NCI-H460 (cell line): ENCODE results near the gene KLHL33. TPM values are rescaled to one million over a fixed set of nuclear protein-coding genes. Genes with fewer than 3 reads are reported as not detected.

Experiments
- DNase-seq: peaks from one replicate; pipeline ENCODE4 v3.0.0-alpha.2; 2016; ENCODE audit warnings: low read depth; ENCODE audit errors: extremely low read depth
- small RNA-seq, 2 experiments: library from RNA; depleted of rRNA; stranded (forward); fragments of <200 nt; gene quantifications; one replicate each; pipeline ENCODE3, GENCODE V24; 2014
- total RNA-seq: library from RNA; depleted of rRNA; stranded (reverse); fragments of >200 nt; shearing (Covaris generic); gene quantifications from 2 replicates; pipeline ENCODE4 v1.2.3, GENCODE V29; 2014; rRNA removed

Gene KLHL33
- total RNA-seq, 1 experiment from 2014 or later: not detected

DNA sequence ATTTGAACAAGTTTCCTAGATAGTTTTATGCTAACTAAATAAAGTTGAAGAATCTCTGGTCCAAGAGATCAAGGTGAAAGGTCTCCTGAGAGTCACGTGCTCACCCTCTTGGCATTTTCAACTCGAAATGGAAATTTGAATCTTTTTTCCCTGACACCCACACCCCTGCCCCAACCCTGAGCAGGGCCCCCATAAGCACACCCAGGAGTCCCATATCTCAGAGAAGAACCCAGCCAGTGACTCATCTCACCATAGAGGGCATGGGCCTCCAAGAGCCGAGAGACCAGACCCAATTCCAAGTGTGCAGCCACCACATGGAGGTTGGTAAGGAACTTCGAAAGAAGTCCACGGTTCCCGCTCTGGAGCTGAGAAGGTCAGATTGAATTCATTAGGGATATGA is 55.3 kb downstream of the KLHL33 start:
- DNase-seq: no peak

DNA sequence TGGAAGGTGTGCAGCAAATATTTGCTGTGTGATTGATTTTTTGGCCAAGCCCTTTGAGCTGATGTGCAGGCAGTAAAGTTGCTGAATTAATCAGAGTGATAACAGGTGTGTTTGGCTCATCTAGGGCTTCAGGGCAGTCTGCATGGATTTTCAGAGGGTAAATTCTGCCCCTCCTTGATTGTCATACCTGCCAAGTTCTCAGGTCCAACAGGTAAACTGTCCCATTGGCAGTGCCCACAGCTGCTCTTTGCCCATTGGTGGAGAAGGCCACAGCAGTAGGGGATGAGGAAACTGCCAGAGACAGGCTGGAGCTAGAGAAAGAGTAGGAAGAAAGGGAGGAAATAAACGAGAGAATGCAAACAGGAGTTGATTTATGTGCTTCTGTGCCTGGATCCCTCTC is 56.2 kb downstream of the KLHL33 start:
- DNase-seq: no peak

DNA sequence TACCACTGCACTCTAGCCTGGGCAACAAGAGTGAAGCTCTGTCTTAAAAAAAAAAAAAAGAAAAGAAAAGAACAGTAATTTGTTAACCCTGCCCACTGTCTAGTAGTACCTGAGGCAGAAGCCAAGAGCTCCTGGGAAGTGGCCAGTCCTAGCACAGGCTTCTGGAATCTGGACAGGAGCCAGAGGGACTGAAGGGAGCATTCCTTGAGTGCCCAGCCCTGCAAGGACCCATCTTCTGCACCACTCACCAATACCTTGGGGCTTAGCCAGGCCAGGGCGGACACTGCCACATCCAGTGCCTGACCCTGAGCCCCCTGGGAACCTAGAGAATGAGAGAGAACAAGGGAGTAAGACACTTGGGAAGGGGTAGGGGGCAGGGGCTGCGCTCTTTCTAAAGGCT is 58.8 kb downstream of the KLHL33 start:
- DNase-seq: no peak

DNA sequence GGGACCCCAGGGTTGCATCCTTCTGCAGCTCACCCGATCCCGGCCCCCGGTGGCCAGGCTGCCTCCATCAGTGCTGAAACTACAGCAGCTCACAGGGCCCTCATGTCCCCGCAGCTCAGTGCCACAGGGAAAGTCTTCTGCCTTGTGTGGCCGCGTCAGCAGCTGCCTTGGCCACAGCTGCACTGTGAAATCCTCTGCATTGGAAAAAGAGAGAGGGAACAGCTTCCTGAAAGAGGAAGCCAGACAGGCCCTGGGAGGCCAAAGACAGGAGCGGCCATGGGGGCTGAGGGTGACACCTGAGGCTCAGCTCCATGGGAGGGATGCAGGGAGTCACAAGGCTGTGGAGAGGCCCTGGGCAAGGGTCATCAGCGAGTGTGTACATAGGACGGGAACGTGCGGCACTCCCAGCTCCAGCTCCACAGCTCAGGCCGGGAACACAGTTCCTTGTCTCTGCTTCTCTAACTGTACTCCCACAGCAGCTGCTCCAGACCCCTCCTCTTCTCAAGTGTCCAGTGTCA is 59.8 kb downstream of the KLHL33 start:
- DNase-seq: no peak

Small RNA genes within 50 kb of the gene (small RNA-seq; reads per million reads assigned to genes)
- gene RNA5SP382: 0.02 to 0.29 reads per million in 2 experiments

Other genes starting within 250 kb of the KLHL33 start
- gene OR11G2, start 245.3 kb downstream of the KLHL33 start, total RNA-seq: not detected in 2 replicates
- not detected in 2 replicates for gene OR11H6, start 212.5 kb downstream of the KLHL33 start, total RNA-seq
- gene OR11H7, start 207.2 kb downstream of the KLHL33 start, total RNA-seq: not detected in 2 replicates
- not detected in 2 replicates for gene OR11H4, start 196.9 kb downstream of the KLHL33 start, total RNA-seq
- gene TTC5, start 130.2 kb downstream of the KLHL33 start, total RNA-seq: 13.0 and 18.7 TPM in 2 replicates
- gene CCNB1IP1, start 102.9 kb downstream of the KLHL33 start, total RNA-seq: 258 and 275 TPM in 2 replicates
- gene PARP2, start 92.5 kb downstream of the KLHL33 start, total RNA-seq: 35.7 and 39.4 TPM in 2 replicates
- gene TEP1, start 22.7 kb downstream of the KLHL33 start, total RNA-seq: 13.0 and 13.3 TPM in 2 replicates
- 29.6 and 32.6 TPM in 2 replicates for gene OSGEP, start 18.6 kb upstream of the KLHL33 start, total RNA-seq
- 96.7 and 151 TPM in 2 replicates for gene APEX1, start 19.1 kb upstream of the KLHL33 start, total RNA-seq
- gene PIP4P1, start 25.3 kb upstream of the KLHL33 start, total RNA-seq: 17.3 and 20.6 TPM in 2 replicates
- 83.5 and 89.9 TPM in 2 replicates for gene PNP, start 33.2 kb upstream of the KLHL33 start, total RNA-seq
- not detected in 2 replicates for gene RNASE10, start 69.4 kb upstream of the KLHL33 start, total RNA-seq
- not detected in 2 replicates for gene RNASE9, start 124.9 kb upstream of the KLHL33 start, total RNA-seq
- not detected in 2 replicates for gene RNASE11, start 151.8 kb upstream of the KLHL33 start, total RNA-seq
- not detected in 2 replicates for gene RNASE12, start 155.2 kb upstream of the KLHL33 start, total RNA-seq
- not detected in 2 replicates for gene OR6S1, start 205.5 kb upstream of the KLHL33 start, total RNA-seq
- 22.9 and 36.7 TPM in 2 replicates for gene RNASE4, start 248.4 kb upstream of the KLHL33 start, total RNA-seq